Activated CD8-positive, alpha-beta memory T cell treated with anti-CD3 and anti-CD28 coated beads for 1 hour (primary cell): ENCODE results near the gene LRPAP1.
"Not testable (repeated sequence)": the region's sequence is repeated elsewhere in the genome, so short reads cannot be mapped to it uniquely, and the experiment has no call there.

Source experiments
- DNase-seq, 2 donors: peaks; one replicate each; pipeline ENCODE4 v3.0.0-alpha.2; 2020; ENCODE audit warnings: low read depth in 1 of 2; ENCODE audit errors: extremely low read depth in 1 of 2

The LRPAP1 gene

DNA sequence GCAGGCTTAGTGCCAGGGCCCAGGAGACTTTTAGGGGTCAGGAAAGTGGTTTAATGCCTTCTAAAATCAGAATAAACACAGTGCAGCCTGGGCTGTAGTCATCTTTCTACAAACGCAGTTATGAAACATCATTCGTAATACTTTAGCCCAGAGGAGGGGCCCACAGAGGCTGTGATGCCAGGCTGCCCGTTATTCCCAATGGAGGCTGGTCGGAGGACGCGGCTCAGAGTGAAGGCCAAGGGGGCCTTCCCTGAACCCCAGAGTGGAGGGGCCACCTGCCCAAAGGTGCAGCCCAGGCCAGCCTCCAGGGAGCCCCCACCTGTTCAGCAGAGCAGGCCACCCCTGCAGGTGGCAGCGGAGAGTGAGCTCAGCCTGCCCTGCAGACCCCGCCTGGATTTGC is 29.9 kb upstream of the LRPAP1 start:
- not testable (repeated sequence) for DNase-seq

DNA sequence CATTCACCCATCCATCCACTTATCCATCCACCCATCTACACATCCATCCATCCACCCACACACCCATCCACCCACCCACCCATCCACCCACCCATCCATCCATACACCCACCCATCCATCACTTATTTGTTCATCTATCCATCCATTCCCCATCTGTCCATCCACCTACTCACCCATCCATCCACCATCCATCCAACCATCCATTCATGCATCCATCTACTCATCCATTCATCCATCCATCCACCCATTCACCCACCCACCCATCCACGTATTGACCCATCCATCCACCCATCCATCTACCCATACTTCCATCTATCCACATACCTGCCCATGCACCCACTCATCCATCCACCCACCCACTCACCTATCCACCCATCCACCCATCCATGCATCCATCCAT is 28.2 kb upstream of the LRPAP1 start:
- not testable (repeated sequence) for DNase-seq

DNA sequence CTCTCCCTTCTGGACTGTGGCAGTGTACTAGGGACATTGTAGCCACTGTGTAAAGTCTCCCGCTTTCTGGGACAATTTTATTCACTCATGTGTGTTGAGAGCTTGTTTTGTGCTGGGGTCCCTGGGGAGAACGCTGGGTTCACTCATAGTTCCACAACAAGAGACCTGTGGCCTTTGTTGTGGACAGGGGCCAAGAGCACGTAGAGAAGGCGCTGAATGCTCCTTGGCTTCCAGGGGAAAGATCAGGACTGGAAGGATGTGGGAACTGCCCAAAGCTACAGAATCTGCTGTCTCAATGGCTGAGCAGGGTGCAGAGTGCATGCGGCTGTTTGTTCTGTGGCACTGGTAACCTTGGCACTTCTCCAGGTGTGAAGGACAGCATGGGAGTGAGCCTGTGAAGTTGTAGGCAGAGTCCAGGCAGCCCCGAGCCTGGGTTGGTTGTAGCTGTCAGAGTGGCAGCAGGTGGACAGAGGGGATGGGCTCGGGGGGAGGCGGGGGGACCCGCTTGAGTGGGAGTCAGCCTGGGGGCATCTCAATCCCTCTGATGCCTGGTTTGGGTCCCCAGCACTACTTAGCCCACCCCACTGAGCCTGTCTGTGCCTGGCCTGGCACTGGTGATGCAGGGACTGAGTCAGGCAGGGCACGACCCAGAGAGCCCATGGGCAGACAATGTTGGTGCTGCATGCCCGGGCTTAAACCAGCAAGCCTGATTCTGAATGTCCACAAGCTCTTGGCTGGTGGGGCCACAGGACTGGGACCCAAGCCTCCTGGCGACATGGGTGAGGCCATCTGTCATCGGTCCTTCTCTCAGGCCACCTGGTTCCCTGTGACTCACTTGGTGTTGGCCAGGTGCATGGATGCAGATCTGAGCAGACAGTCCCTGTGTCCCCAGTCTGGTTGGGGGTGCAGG is 27.4 kb upstream of the LRPAP1 start:
- not testable (repeated sequence) for DNase-seq

DNA sequence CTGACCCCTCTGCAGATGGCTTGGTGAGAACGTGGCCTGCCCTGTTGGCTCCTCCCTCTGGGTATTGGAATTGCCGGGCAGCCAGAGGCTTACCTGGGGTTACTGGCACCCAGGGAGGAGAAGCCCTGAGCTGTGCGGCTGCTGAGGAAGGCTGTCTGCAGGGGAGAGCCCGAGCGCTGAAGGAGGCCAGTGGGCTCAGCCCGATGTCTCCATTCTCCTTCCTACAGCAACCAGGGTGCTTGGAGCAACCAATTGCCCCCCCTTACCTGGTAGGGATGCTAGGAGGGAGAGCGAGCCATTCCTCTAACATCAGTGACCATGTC is 26.3 kb upstream of the LRPAP1 start:
- not testable (repeated sequence) for DNase-seq

DNA sequence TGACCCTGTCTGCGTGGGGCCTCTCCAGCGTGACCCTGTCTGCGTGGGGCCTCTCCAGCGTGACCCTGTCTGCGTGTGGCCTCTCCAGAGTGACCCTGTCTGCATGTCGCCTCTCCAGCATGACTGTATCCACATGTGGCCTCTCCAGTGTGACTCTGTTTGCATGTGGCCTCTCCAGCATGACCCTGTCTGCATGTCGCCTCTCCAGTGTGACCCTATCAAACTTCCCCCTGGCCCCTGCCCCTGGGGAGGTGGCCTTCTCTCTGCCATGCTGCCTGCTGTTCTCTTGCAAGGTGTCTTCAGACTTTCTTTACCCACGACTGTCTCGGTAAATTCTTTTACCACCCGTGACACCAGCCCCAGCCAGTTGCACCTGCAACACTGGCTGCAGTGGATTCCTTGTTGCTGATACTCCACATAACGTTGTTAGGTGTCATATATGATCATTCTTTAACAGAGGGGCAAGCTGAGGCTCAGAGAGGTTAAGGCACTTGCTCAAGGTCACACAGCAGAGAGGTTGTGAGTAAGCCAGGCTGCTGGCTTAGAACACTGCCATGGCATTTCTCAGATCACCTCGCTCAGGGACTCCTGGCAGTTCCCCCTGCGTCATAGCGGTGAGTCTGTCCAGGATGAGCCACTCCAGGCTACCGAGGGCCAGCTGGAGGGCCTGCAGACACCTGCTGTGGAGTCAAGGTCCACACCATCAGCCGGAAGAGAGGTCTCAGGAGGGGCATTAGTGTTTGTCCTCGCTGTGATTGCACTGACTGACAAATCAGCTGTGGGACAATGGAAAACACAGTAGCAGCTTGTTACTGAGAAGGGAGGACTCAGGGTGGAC is 25.7 kb upstream of the LRPAP1 start:
- not testable (repeated sequence) for DNase-seq

DNA sequence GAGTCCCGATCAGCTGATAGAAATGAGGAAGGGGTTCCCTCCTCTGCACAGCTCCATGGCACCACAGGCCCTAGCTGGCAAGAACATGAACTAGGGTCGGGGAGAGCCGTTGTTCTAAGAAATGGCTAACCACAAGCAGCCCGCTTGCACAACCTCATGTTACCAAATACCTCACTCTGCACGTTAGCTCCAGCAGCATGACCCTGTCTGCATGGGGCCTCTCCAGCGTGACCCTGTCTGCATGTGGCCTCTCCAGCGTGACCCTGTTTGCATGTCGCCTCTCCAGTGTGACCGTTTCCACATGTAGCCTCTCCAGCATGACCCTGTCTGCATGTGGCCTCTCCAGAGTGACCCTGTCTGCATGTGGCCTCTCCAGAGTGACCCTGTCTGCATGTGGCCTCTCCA is 24.9 kb upstream of the LRPAP1 start:
- not testable (repeated sequence) for DNase-seq

DNA sequence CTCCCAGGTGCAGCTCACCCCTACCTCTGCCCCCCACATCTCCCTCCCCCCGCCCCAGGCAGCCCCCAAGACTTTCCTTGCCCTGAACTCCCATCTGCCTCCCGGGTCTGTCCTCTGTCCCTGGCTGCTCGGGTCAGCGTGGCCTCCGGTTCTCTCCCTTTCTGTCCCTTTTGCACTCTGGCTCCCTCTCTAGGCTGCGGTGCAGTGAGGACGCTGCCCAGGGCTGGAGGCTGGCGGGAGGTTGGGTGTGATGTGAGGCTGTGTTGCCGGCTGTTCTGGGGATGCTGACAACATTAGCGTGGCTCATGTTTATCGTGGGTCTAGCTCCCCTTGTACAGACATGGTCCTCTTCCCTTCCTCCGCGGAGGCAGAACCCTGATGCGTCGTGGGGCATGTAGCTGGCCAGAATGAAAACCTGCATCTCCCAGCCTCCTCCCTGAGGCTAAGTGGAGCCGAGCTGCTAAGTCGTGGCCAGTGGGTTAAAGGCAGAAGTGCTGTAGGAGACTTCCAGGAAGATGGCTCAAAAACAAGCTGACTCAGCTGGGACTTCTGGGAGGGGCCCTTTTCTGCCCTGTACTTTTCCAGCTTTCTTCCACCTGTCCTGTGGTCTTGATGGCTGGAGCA is 24.1 kb upstream of the LRPAP1 start:
- DNase-seq: not testable (repeated sequence)

DNA sequence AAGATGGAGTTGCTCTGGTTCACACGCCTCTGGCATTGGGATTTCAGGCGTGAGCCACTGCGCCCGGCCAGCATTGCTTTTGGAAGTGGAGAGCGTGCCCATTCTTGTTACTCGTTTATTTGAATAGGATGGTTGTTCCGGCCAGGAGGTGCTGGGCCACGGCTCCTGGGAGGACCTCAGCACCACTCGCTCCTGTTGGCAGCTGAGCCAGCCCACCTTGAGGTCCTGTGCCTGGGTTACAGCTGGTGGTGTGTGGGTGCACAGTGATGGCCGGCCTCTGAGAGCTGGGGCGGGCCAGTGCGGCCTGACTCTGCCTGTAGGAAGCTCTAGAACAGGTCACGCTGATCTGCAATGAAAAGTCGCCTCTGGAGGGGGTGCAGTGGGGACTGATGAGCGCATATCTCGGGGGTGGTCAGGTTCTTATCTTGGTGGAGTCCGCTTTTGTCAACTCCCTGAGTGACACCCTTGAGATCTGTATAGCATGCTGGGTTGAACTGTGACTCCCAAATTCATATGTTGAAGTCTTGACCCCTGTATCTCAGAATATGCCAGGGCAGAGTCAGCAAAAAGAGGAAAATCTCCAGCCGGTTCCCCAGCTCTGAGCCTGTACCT is 23.3 kb upstream of the LRPAP1 start:
- DNase-seq: not testable (repeated sequence)

DNA sequence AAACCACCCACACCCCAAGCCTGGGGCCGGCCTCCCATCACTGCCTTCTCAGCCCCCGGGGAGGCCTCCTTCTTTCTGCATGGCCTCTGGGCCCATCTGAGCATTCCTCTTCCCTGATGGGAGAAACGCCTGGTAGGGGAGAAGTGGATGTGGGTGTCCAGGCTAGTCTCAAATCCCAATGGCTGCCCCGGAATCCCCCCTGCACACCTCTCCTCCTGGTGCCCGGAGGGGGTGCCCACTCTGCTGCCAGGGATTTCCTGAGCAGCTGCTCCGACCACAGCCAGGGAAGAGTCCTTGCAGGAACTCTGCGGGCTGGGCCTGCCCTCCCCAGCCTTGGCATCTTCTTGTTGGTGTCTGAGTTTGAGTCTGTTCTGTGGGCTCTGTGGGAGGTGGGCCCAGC is 19.1 kb upstream of the LRPAP1 start:
- not testable (repeated sequence) for DNase-seq

DNA sequence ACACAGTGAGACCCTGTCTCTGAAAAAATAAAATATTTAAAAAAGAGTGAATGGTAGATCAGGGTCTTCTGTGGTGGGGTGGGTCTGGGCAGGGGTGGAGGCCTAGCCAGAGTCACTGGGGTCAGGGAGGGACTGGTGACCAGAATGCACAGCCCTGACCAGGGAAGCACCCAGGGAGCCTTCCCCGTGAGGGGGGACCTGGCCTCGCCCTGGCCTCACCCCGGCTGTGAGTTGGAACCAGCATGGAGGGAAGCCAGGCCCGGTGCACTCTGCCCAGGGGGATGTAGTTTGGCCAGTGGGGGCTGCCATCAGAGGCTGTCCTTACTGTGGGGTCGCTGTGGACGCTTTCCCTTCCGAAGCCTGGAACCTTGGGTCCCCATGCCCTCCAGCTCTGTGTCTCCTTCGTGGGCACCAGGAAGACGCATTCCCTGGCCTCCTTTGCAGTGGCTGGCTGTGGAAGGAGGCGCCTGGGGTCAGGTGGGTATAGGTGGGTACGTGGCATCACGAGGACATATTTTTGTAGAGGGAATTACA is 18.6 kb upstream of the LRPAP1 start:
- not testable (repeated sequence) for DNase-seq

DNA sequence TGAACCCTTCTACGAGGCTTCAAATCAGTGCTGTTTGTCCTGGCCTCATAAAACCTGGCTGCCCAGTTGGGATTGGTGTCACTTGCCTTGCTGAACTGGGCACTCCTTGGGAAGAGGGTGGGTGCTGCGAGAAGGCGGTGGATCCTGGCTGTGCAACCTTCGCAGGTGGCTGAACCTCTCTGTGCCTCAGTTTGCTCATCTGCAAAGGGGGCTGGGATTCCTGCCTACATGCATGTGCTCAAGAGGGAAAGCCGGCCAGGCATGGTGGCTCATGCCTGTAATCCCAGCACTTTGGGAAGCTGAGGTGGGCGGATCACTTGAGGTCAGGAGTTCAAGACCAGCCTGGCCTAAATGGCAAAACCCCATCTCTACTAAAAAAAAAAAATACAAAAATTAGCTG is 17.8 kb upstream of the LRPAP1 start:
- DNase-seq: not testable (repeated sequence)

DNA sequence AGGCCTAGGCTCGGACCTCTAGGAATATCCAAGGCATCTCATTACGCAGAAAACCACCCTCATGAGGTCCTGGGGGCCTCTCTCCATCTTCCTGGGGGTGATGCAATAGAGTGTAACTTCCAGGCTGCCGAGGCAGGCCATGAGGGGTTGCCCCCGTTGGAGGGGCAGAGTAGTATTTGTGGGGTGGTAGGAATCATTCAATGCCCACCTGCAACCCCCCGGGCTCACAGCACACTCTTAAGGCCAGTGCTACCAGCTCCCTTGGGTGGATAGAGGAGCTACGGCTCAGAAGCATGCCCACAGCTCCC is 17.4 kb upstream of the LRPAP1 start:
- DNase-seq: not testable (repeated sequence)

DNA sequence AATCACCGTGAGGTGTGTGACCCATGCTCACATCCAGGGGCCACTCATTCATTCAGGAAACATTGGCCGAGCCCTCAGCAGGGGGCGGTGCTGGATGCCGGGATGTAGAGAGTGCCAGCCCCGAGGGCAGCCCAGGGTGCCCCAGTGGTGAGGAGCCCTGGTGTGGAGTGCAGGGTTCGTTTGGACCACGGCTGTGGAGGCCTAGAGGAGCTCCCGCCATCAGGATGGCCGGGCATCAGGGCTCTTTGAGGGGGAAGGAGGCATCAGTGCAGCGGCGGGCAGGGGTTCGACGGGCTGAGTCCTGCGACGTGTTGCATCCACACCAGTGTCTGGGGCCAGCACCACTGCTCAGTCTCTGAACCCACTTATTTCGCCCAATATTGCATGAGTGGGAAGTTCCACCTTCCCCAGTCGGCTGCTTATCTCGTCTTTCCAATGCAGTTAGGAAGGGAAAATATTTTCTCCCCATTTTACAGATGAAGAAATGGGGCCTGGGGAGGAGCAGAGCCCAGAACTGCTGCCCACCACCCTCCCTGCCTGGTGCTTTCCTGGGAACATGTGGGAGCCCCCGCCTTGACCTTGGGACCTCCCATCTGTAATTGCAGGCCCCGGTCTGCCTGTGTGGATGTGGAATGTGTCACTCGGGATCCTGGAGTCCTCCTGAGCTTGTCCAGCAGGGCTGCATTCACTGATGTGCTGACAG is 16.9 kb upstream of the LRPAP1 start:
- DNase-seq: not testable (repeated sequence)

DNA sequence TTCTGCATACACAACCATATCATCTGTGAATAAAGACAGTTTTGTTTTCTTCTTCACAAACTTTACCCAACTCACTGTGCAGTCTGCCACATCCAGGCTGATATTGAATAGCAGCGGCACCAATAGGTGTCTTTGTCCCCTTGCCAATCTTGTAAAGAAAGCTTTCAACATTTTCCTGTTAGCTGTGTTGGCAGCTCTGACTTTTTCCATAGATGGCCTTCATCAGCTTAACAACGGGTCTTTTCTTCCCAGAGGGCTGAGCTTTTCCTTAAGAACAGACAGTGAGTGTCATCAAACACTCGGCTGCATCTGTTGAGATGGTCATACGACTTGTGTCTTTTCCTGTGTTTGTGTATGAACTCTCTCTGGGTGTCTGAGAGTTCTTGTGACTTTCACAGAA is 14.5 kb upstream of the LRPAP1 start:
- DNase-seq: not testable (repeated sequence)

DNA sequence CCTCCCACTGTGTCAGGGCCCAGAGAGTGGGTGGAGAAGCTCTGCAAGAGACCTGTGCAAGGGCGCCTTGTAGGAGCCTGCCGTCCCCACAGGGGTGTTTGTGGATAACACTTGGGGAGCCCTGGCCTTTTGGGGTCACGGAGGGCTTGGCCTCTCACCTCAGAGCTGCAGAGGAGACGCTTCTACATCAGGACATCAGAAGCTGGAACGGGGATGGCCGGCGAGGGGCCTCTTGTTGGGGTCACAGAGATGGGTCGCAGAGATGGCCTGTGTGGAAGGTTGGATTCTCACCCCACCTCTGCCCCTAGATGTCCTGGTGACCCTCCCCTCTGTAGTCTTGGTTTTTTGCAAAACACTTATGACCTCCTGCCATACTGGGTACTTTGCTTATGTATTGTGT is 13.1 kb upstream of the LRPAP1 start:
- DNase-seq: not testable (repeated sequence)

DNA sequence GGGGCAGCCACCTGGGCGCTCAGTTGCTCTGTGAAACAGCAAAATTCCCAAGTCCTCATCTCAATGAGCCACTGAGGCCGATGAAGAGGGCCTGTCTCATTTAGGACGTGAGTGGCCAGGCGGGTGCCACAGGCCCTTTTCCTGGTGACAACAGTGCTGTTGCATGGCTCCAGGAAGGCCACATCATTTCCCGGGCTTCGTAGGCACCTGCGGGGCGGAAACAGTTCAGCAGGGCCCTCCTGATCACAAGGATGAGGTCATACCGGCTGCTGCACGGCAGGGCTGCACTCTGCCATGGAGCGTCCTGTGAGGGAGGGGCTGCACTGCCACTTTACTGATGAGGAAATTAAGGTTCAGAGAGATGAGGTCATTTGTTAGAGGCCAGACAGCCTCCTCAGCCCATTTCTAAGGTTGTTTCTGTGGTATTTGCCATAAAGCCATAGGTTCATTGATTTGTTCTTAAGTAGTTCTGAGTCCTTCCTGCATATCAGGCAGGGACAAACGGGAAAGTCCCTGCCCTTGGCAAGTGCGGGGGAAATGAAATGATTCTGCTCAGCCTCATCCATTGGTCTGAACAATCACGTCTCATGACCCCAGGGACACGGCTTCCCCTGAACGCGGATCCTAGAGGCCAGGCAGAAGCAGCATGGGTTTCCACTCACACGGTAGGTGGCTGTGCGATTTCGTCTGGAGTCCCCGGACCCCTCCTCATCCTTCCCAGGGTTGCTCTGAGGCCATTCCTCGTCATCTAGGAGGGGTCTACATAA is 12.2 kb upstream of the LRPAP1 start:
- not testable (repeated sequence) for DNase-seq

DNA sequence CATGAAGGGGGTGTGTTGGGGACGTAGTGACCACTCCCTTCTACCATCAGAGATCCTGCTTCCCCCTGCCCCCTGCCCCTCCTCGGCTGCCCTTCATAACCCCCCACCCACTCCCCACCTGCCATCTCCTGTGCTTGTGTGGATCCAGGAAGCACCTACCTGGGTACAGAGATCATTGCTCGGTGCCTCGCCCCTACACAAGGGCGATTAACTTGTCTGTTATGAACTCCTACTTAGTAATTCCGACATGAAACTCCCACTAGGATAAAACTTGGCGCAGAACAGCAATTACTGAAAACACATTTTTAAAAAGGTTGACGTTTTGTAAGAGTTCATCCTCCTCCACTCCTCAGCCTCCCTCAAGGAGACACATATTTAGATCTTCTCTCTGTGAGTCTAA is 11.2 kb upstream of the LRPAP1 start:
- DNase-seq: not testable (repeated sequence)

DNA sequence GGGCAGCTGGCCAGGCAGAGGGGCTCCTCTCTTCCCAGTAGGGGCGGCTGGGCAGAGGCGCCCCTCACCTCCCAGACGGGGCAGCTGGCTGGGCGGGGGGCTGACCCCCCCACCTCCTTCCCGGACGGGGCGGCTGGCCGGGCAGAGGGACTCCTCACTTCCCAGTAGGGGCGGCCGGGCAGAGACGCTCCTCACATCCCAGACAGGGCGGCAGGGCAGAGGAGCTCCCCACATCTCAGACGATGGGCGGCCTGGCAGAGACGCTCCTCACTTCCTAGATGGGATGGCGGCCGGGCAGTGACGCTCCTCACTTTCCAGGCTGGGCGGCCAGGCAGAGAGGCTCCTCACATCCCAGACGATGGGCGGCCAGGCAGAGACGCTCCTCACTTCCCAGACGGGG is 6.7 kb upstream of the LRPAP1 start:
- DNase-seq: not testable (repeated sequence)

DNA sequence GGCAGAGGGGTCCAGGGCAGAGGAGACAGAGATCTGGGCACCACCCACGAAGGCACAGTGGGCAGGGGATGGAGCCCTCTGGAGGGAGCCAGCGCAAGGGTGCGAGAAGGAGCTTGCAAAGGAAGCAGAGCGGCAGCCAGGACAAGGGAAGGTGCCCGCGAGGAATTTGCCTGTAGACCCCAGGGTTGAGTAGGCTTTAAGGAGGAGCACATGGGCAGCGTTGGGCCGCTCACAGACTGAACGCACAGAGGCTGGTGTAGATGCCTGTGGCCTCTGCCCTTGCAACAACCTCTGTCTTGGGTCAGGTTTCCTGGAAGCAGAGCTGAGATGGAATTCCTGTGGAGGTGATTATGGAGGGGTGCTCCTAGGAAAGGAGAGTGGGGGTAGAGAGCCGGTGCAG is 3.6 kb upstream of the LRPAP1 start:
- DNase-seq: not testable (repeated sequence)

DNA sequence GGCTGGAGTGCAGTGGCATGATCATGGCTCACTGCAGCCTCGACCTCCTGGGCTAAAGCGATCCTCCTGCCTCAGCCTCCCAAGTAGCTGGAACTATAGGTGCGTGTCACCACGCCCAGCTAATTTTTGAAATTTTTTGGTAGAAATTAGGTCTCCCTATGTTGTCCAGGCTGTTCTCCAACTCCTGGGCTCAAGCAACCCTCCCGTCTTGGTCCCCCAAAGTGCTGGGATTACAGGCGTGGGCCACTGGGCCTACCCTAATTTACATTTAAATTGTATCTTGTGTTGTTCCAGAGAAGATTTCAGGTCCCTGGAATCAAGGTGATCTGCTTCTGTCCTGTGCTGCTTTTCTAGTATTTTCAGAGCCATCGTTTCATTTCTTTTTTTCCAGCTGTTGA is 1.2 kb upstream of the LRPAP1 start:
- DNase-seq: no peak
